CD4-positive, alpha-beta T cell treated with Interleukin-4 for 1 hour (primary cell): ENCODE data around the gene SRGAP3.

Experiments
- DNase-seq, 2 donors: peaks; one replicate each; pipeline ENCODE4 v3.0.0-alpha.2; 2020 to 2022

Gene SRGAP3

GRCh38 chr3:8982509-8982908 is 266.9 kb downstream of the SRGAP3 start:
- no peak for DNase-seq

GRCh38 chr3:8981700-8982099 is 267.7 kb downstream of the SRGAP3 start:
- no peak for DNase-seq

GRCh38 chr3:8981296-8981695 is 268.1 kb downstream of the SRGAP3 start:
- no peak for DNase-seq

- no peak for DNase-seq
These were observed 268.6 kb downstream of the SRGAP3 start for GRCh38 chr3:8980756-8981257.

- no peak for DNase-seq
These were observed 270.2 kb downstream of the SRGAP3 start for GRCh38 chr3:8979262-8979661.

GRCh38 chr3:8978551-8978950 is 270.9 kb downstream of the SRGAP3 start:
- DNase-seq = no peak

- no peak for DNase-seq
These were observed 272.8 kb downstream of the SRGAP3 start for GRCh38 chr3:8976540-8977182.

- no peak for DNase-seq
These were observed 274.1 kb downstream of the SRGAP3 start for GRCh38 chr3:8975081-8976020.

GRCh38 chr3:8974458-8974857 is 275.0 kb downstream of the SRGAP3 start:
- DNase-seq = no peak

GRCh38 chr3:8972639-8973038 is 276.8 kb downstream of the SRGAP3 start:
- no peak for DNase-seq

- peak; percentile 74 to 78 for DNase-seq
These were observed 278.4 kb downstream of the SRGAP3 start for GRCh38 chr3:8970971-8971589.

GRCh38 chr3:8969241-8969640 is 280.2 kb downstream of the SRGAP3 start:
- no peak for DNase-seq

- DNase-seq = no peak
These were observed 281.0 kb downstream of the SRGAP3 start for GRCh38 chr3:8968375-8968882.

GRCh38 chr3:8967553-8967952 is 281.9 kb downstream of the SRGAP3 start:
- DNase-seq = no peak

- no peak for DNase-seq
These were observed 282.6 kb downstream of the SRGAP3 start for GRCh38 chr3:8966820-8967348.

- DNase-seq = no peak
These were observed 283.2 kb downstream of the SRGAP3 start for GRCh38 chr3:8966150-8966819.

GRCh38 chr3:8964436-8965370 is 284.7 kb downstream of the SRGAP3 start:
- no peak for DNase-seq

- DNase-seq = peak; percentile 93
These were observed 286.2 kb downstream of the SRGAP3 start, which contains the start of gene RAD18 for GRCh38 chr3:8963137-8963853. RAD18 (minus strand) TSS chr3:8963472; CDS start chr3:8963385, 87 bp downstream.

- DNase-seq = peak in 1 of 2 donors; percentile 4
These were observed 287.1 kb downstream of the SRGAP3 start for GRCh38 chr3:8962226-8962861.

- no peak for DNase-seq
These were observed 289.8 kb downstream of the SRGAP3 start for GRCh38 chr3:8959668-8960067.
